Kasumi-1 (cell line): Measurements from ENCODE around the gene ANKRD10.

ENCODE experiments used
- DNase-seq, 2 experiments: peaks; one replicate each; lab custom pipeline; 2025; lab: John Stamatoyannopoulos, UW

The ANKRD10 gene

GRCh38 chr13:110885966-110886869 is 28.7 kb downstream of the ANKRD10 start:
- DNase-seq: no peak

GRCh38 chr13:110885516-110885915 is 29.4 kb downstream of the ANKRD10 start:
- no peak for DNase-seq

- DNase-seq: no peak
Measured at GRCh38 chr13:110884517-110884916, 30.4 kb downstream of the ANKRD10 start.

- no peak for DNase-seq
Measured at GRCh38 chr13:110883542-110883941, 31.3 kb downstream of the ANKRD10 start.

GRCh38 chr13:110882972-110883371 is 31.9 kb downstream of the ANKRD10 start:
- no peak for DNase-seq

- no peak for DNase-seq
Measured at GRCh38 chr13:110881839-110882627, 32.8 kb downstream of the ANKRD10 start.

- no peak for DNase-seq
Measured at GRCh38 chr13:110880627-110881026, 34.2 kb downstream of the ANKRD10 start.

GRCh38 chr13:110879482-110879881 is 35.4 kb downstream of the ANKRD10 start:
- DNase-seq: no peak

- no peak for DNase-seq
Measured at GRCh38 chr13:110877737-110878258, 37.1 kb downstream of the ANKRD10 start.

GRCh38 chr13:110876609-110877008 is 38.3 kb downstream of the ANKRD10 start:
- DNase-seq: no peak

- DNase-seq: no peak
Measured at GRCh38 chr13:110875241-110875640, 39.6 kb downstream of the ANKRD10 start.

- DNase-seq: peak; percentile 45 to 47
Measured at GRCh38 chr13:110874508-110874960, 40.3 kb downstream of the ANKRD10 start.

GRCh38 chr13:110873639-110874507 is 41.0 kb downstream of the ANKRD10 start:
- DNase-seq: no peak

- no peak for DNase-seq
Measured at GRCh38 chr13:110872768-110873638, 41.9 kb downstream of the ANKRD10 start.

GRCh38 chr13:110872034-110872767 is 42.7 kb downstream of the ANKRD10 start:
- no peak for DNase-seq

- no peak for DNase-seq
Measured at GRCh38 chr13:110869805-110870706, 44.8 kb downstream of the ANKRD10 start.

- no peak for DNase-seq
Measured at GRCh38 chr13:110869231-110869804, 45.6 kb downstream of the ANKRD10 start.

- DNase-seq: no peak
Measured at GRCh38 chr13:110868720-110869119, 46.1 kb downstream of the ANKRD10 start.

GRCh38 chr13:110867380-110867779 is 47.5 kb downstream of the ANKRD10 start:
- no peak for DNase-seq
